HG02571 (cell line): ENCODE data around the gene GALNT17.
"Not testable (repeated sequence)": the region's sequence is repeated elsewhere in the genome, so short reads cannot be mapped to it uniquely, and the experiment has no call there.

Experiments
- ATAC-seq: cut with Tn5 transposase; IDR thresholded peaks from one replicate; pipeline ENCODE4 v1.9.1; 2021; ENCODE audit warnings: mild to moderate bottlenecking, moderate library complexity; ENCODE audit not compliant: unreplicated experiment

Gene GALNT17

GRCh38 chr7:71229699-71230098, 97.8 kb downstream of the GALNT17 start:
- no peak for ATAC-seq

GRCh38 chr7:71235253-71235652, 103.3 kb downstream of the GALNT17 start:
- ATAC-seq, result no peak

- no peak for ATAC-seq
These were observed 104.5 kb downstream of the GALNT17 start for GRCh38 chr7:71236230-71237105.

- no peak for ATAC-seq
These were observed 106.0 kb downstream of the GALNT17 start for GRCh38 chr7:71237945-71238344.

- no peak for ATAC-seq
These were observed 106.8 kb downstream of the GALNT17 start for GRCh38 chr7:71238581-71239295.

- no peak for ATAC-seq
These were observed 107.8 kb downstream of the GALNT17 start for GRCh38 chr7:71239586-71240268.

DNA sequence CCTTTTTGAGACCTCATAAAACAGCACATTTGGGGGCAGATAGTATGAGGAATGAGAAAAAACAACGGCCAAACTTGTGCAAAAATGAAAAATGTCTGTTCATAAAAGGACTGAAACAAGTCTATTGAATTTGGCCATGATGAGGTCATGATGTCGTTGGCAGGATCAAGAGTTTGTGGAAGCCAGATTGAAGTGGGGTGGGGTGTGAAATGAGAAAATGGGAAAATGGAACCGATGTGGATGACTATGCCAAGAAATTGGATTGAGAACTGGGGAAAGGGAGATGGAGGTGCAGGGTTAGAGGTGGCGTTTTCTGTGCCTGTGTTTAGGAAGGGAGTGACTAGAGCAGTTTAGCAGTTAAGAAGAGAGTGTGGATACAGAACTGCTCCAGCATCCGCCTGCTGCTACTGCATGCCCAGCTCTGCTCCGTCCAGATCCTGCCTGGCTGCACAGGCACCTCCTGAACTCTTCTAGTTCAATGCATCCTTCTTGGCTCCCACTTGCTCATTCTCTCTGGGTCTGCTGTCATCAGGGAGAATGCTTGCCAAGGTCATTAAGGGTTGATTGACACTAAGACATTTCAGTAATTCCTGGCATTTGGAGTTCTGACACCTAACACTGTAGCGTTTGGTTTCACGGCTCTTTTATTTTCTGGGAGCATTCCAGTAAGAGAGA, 111.9 kb downstream of the GALNT17 start:
- ATAC-seq, result no peak

DNA sequence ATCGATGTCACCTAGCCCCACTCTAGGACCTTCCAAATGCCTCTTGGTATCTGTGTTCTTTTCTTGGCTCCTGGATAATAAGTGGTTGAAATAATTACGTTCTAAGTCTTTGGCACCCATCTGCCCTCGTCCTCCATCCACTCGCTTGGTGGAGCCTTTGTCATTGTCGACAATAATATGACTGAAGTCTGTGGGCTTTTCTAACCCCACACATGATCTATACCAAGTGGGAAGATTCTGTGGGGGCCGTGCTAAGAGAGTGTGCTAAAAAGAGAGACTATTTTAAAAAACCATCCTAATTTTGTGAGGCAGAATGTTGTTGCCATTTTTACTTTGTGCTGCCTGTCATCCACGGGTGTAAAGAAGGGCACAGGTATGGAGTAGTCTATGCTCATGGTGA, 113.1 kb downstream of the GALNT17 start:
- no peak for ATAC-seq

DNA sequence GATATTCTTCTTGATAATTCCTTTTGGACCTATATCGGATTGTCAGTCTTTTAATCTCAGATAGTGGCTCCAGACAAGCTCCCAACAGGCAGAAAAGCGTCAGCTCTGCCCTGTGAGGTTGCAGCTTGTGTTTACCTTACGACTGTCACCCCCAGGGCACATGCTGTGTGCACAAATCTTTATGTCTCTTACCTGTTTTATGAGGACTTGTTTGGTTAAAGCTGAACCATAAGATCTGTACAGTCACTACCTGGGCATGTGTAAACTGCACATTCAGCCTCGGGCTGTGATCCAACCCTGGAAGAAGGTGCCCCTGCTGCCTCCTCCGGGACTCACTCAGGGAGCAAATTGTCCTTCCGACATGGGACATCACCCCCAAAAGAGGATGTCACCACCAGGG, 119.8 kb downstream of the GALNT17 start:
- no peak for ATAC-seq

- no peak for ATAC-seq
These were observed 122.8 kb downstream of the GALNT17 start for GRCh38 chr7:71254751-71255150.

DNA sequence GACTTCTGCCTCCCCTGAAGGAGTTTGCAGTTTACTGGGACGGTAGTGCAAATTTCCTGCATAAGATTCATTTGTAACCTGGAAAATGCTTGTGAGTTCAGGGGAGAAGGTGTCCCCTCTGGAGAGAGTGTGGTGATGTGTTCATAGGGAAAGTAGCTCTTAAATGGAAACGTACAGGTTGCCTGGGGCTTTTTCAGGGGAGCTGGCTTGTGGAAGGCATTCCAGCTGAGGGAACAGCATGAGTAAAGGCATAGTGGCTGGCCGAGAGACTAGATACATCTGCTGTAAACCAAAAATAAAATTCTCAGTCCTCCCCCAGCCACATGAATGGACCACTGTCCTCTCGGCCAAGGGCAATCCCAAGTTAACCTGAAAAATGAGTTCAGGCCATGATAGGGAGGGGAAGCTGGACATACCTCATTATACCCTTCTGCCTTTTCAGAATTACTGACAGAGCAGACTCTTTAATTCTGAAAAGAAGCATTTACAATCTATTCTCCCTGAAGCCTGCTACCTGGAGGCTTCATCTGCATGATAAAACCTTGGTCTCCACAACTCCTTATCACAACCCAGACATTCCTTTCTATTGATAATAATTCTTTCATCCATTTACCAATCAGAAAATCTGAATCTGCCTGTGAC, 123.7 kb downstream of the GALNT17 start:
- ATAC-seq, result no peak

- no peak for ATAC-seq
These were observed 129.1 kb downstream of the GALNT17 start for GRCh38 chr7:71261066-71261465.

- ATAC-seq, result not testable (repeated sequence)
These were observed 130.9 kb downstream of the GALNT17 start for GRCh38 chr7:71262834-71263233.

DNA sequence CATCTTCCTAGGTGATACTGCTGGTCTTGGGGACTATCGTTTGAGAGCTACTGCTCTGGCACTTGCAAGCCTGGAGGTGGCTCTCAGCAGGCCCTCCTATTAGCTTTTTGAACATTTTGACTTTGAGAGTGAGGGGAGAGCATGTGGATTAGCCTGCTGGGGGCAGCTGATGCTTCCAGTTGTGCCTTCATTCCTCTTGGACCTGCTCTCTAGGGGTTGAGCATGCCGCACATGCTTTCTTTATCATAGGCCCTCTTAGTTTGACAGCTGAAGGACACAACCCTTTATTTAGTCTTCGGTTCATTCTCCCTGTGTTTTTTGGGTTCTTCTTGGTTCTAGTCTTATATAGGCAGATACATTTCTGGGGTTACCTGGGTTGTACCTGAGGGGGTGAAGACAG, 132.1 kb downstream of the GALNT17 start:
- no peak for ATAC-seq

- no peak for ATAC-seq
These were observed 135.0 kb downstream of the GALNT17 start for GRCh38 chr7:71266912-71267311.

DNA sequence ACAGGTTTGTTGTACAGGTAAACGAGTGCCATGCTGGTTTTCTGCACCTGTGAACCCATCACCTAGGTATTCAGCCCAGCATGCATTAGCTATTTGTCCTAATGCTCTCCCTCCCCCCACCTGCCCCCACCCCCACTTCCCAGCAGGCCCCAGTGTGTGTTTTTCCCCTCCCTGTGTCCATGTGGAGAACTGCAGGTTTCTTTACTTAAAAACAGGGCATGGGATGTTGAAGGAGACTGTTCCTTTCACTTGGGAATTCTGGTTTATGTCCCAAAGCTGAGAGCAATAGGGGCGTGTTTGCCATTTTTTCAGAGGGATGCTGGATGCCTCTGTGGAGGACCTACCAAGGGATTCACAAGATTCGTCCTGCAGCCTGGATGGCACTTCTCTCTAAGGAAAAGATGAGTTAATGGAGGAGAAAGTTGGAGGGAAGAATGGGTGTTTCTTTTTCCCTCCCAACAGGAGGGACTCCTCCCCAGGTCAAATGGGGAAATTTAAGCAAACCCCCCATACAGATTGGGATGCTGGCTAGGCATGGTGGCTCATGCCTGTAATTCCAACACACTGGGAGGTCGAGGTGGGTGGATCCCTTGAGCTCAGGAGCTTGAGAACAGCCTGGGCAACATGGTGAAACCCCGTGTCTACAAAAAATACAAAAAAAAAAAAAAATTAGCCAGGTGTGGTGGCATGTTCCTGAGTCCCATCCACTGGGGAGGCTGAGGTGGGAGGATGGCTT, 136.0 kb downstream of the GALNT17 start:
- no peak for ATAC-seq

- ATAC-seq, result no peak
These were observed 138.6 kb downstream of the GALNT17 start for GRCh38 chr7:71270558-71270957.

GRCh38 chr7:71271203-71271602, 139.3 kb downstream of the GALNT17 start:
- no peak for ATAC-seq

DNA sequence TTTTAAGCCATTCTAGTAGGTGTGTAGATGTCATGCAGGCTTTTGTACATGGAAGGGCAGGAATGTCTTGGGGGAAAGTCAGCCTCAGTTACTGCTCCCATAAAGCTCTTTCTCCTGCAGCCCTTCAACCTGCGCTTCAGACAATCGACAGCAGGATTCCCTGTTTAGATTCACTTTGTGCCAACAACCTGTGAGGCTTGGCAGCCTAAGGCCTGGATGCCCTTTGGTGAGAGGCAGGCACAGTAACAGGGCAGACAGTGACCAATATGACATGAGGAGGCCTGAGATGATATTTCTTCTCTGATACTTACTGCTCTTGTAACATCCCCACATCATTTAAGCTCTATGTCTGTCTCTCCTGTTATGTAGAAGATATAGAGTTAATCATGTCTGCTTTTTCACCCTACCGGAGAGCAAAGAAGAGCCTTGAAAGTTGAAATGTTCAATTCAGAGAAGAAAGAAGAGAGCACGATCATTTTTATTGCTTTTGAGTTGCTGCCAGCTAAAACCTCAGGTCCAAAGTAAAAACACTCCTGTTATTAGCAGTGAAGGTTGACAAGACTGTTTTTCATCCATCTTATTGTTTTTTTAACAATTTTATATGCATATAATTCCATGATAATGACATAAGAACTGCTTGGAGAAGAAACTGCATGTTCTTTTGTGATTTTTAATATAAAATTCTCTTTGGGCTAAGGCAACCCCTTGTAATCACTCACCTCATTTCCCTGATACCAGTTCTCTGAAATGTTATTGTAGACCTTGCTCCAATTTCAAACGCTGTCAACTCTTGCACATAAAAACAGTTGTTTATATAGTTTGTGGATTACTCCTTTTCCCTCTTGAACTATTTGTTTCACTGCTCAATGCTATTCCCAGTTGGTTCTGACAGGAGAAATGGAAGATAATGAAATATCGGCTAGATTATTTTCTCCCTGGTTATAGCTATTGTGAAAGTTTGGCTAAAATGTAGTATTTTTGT, 140.9 kb downstream of the GALNT17 start:
- no peak for ATAC-seq
